Placental epithelial cell (primary cell): ENCODE results near the gene MUCL1. TPM values are rescaled to one million over a fixed set of nuclear protein-coding genes. Genes with fewer than 3 reads are reported as not detected.

Experiments used
- total RNA-seq: library from RNA; depleted of rRNA; stranded (reverse); fragments of >200 nt; gene quantifications from 2 replicates; pipeline ENCODE4 v1.2.3, GENCODE V29; 2012

MUCL1 gene
- total RNA-seq, result not detected in 2 replicates

GRCh38 chr12:54853933-54854538 is at the start of gene MUCL1:
Gene MUCL1, plus strand, starts transcription at chr12:54854516. Its CDS starts 67 bp downstream, at chr12:54854583.

Other genes starting within 250 kb of the MUCL1 start
- gene LACRT, start 219.6 kb upstream of the MUCL1 start, total RNA-seq, result not detected in 2 replicates
- gene DCD, start 206.2 kb upstream of the MUCL1 start, total RNA-seq, result not detected in 2 replicates
- gene TESPA1, start 130.2 kb downstream of the MUCL1 start, total RNA-seq, result not detected in 2 replicates
- not detected in 2 replicates for gene NEUROD4, start 165.5 kb downstream of the MUCL1 start, total RNA-seq